Neural cell (in vitro differentiated cells): Measurements from ENCODE around the gene KCNK10.

ENCODE experiments used
- CTCF ChIP-seq: fragments of 450-650 bp; IDR thresholded peaks from 2 replicates; pipeline ENCODE4 v1.5.1; 2014; ENCODE audit warnings: antibody characterized with exemption, mild to moderate bottlenecking, moderate library complexity; ENCODE audit not compliant: poor library complexity, severe bottlenecking
- EP300 ChIP-seq: fragments of 450-650 bp; conservative IDR thresholded peaks from 2 replicates; pipeline ENCODE4 v1.6.1; 2014; ENCODE audit warnings: antibody characterized with exemption, mild to moderate bottlenecking, moderate library complexity; ENCODE audit not compliant: poor library complexity, severe bottlenecking
- EZH2 ChIP-seq: fragments of 200-600, 300-800 bp; shearing (Covaris generic), sonication (generic); IDR thresholded peaks from 2 replicates; pipeline ENCODE4 v1.6.1; 2014; ENCODE audit warnings: antibody characterized with exemption, low read length, borderline replicate concordance, mild to moderate bottlenecking; ENCODE audit not compliant: insufficient read depth, poor library complexity, severe bottlenecking
- SMC3 ChIP-seq: fragments of 450-650 bp; conservative IDR thresholded peaks from 2 replicates; pipeline ENCODE4 v1.6.1; 2014; ENCODE audit warnings: antibody characterized with exemption, mild to moderate bottlenecking, moderate library complexity; ENCODE audit not compliant: poor library complexity
- TAF1 ChIP-seq: IDR thresholded peaks from 2 replicates; pipeline ENCODE4 v1.6.1; 2012; ENCODE audit warnings: low read depth

GRCh38 chr14:88179716-88180115 lies 143.4 kb downstream of the KCNK10 start:
- TF ChIP-seq CTCF: no peak
- TF ChIP-seq EZH2: no peak
- TF ChIP-seq SMC3: no peak
- no peak for TF ChIP-seq TAF1
- no peak for TF ChIP-seq EP300
